Measurements from ENCODE around the gene MAP3K20. TPM values are rescaled to one million over a fixed set of nuclear protein-coding genes. Genes with fewer than 3 reads are reported as not detected.
A peak's percentile ranks its signal among the peaks of the same experiment; 100 is the strongest.

Gene MAP3K20
- total RNA-seq, 4 donors from 2014 or later, result 6.8 to 32.2 (median 15.3) TPM

DNA sequence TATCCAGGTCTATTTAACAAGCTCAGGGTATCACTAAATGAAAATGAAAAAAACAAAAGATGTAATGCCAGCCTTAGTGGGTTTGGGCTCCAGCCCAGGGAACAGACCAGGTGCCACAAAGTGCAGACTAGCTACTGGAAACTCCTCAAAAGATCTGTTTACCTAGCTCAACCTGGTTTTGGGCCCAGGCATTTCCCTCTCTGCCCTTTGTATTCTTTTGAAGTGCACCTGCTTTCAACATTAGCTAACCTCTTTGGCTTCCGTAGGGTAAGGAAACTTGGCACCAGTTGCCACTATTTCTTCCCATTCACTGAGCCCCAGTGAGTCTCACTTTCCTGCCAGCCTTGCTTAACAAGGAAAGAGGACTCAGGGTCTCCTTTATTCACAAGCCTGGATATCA lies 155.4 kb downstream of the MAP3K20 start:
- no peaks in the 10 kb centered on the region for H3K27me3 ChIP-seq
- no peaks in the 10 kb centered on the region for H3K36me3 ChIP-seq
- H3K4me1 ChIP-seq, result no peaks in the 10 kb centered on the region
- no peaks in the 10 kb centered on the region for H3K9me3 ChIP-seq
- no peak overlapping the region for H3K27ac ChIP-seq
- H3K4me3 ChIP-seq, result no peak overlapping the region
- TF ChIP-seq POLR2A (IDR thresholded peaks at IDR 0.05), result no peak
- TF ChIP-seq, protein P1, sequence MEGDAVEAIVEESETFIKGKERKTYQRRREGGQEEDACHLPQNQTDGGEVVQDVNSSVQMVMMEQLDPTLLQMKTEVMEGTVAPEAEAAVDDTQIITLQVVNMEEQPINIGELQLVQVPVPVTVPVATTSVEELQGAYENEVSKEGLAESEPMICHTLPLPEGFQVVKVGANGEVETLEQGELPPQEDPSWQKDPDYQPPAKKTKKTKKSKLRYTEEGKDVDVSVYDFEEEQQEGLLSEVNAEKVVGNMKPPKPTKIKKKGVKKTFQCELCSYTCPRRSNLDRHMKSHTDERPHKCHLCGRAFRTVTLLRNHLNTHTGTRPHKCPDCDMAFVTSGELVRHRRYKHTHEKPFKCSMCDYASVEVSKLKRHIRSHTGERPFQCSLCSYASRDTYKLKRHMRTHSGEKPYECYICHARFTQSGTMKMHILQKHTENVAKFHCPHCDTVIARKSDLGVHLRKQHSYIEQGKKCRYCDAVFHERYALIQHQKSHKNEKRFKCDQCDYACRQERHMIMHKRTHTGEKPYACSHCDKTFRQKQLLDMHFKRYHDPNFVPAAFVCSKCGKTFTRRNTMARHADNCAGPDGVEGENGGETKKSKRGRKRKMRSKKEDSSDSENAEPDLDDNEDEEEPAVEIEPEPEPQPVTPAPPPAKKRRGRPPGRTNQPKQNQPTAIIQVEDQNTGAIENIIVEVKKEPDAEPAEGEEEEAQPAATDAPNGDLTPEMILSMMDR (IDR thresholded peaks at IDR 0.05), result no peak
- no peak for DNase-seq

DNA sequence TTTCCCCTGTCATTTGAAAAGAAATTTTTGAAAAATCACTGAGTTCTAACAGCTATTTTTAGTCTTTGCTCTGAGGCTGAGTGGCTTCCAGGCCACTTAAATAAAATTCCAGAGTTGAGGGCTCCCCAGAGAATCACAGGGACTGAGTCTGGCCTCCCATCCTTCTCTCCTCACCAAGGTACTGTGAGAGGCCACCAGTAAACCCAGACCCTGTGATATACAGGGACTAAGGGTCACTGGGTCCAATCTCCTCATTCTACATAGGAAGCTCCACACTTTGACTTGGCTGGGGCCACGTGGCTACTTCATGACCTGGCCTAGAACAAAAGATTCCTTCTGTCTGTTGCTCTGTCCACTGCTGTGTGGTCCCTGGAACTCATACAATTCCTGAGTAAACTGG lies 155.8 kb downstream of the MAP3K20 start:
- H3K27me3 ChIP-seq, result no peaks in the 10 kb centered on the region
- H3K4me3 ChIP-seq, result no peak overlapping the region
- peak overlapping the region in 1 of 4 donors; percentile 4 for H3K27ac ChIP-seq
- no peaks in the 10 kb centered on the region for H3K36me3 ChIP-seq
- TF ChIP-seq POLR2A (IDR thresholded peaks at IDR 0.05), result no peak
- TF ChIP-seq, protein P1 (IDR thresholded peaks at IDR 0.05), result no peak
- H3K4me1 ChIP-seq, result no peaks in the 10 kb centered on the region
- H3K9me3 ChIP-seq, result no peaks in the 10 kb centered on the region
- no peak for DNase-seq

DNA sequence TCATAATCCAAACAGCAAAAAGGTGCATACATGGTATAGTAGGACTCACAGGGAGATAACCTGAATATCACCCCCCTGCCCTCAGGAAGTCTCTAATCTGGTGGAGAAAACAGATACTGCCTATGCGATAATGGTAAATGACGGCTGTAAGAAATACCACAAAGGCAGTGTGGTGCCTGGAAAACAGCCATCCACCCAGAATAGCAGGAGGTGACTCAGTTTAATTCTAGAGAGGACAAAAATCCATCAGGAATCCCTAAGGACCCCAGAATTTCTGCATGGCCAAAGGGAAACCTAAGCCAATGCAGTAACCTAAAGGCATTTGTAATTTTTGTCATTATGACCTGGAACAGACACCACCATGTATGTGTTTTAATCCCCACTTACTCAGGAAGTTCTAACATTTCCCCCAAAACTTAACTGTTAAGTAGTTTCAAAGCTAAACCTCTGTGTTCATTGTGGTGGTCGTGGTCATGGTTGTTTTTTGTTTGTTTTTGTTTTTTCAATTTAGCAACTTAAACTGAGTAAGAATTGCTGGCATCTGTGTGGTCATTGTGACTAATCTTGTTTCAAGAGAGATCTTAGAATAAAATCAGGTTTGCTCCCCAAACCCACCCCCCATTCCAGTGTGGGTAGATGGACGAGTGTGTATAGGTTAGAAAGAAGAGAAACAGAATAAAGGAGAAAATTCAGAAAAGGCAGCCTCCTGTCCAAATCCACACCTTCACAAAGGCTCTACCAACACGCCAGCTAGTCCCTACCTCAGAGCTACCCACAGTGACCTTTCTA lies 157.5 kb downstream of the MAP3K20 start:
- TF ChIP-seq, protein P1 (IDR thresholded peaks at IDR 0.05), result no peak
- no peak for TF ChIP-seq POLR2A (IDR thresholded peaks at IDR 0.05)
- H3K27ac ChIP-seq, result no peak overlapping the region
- H3K27me3 ChIP-seq, result no peaks in the 10 kb centered on the region
- H3K36me3 ChIP-seq, result no peaks in the 10 kb centered on the region
- no peaks in the 10 kb centered on the region for H3K4me1 ChIP-seq
- DNase-seq, result no peak
- H3K4me3 ChIP-seq, result no peak overlapping the region
- H3K9me3 ChIP-seq, result no peaks in the 10 kb centered on the region

DNA sequence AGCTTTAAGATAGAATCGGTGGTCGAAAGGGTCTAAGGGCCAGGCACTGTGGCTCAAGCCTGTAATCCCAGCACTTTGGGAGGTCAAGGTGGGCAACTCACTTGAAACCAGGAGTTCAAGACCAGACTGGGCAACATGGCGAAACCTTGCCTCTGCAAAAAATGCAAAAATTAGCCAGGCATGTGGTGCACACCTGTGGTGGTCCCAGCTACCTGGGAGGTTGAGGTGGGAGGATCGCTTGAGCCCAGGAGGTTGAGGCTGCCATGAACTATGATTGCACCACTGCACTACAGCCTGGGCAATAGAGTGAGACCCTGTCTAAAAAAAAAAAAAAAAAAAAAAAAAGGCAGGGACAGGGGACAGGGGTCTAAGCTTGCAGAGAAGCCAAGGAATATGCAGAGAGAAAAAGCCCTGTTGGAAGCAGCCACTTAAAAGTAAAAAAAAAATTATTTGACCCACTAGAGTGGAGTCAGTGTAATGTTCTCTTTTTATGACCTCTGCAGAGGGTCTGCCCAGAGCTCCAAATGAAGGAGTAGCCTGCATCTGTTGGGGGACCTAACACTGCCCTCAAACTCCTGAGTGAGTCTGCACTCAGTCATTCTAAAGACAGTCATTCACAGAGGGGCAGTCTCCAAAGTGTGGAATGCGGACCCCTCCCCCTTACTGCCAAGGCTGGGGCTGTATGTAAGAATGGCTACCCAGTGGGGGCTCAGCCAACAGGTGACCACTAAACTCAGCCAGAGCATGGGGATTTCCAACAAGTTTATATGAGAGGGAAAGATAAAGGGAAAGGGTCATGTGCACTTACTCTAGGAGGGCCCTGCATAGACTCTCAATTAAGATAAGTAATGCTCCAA lies 160.5 kb downstream of the MAP3K20 start:
- H3K4me3 ChIP-seq, result no peak overlapping the region
- H3K27ac ChIP-seq, result no peak overlapping the region
- no peak for TF ChIP-seq POLR2A (IDR thresholded peaks at IDR 0.05)
- TF ChIP-seq, protein P1 (IDR thresholded peaks at IDR 0.05), result no peak
- H3K27me3 ChIP-seq, result no peaks in the 10 kb centered on the region
- H3K4me1 ChIP-seq, result no peaks in the 10 kb centered on the region
- DNase-seq, result no peak
- H3K36me3 ChIP-seq, result no peaks in the 10 kb centered on the region
- no peaks in the 10 kb centered on the region for H3K9me3 ChIP-seq

DNA sequence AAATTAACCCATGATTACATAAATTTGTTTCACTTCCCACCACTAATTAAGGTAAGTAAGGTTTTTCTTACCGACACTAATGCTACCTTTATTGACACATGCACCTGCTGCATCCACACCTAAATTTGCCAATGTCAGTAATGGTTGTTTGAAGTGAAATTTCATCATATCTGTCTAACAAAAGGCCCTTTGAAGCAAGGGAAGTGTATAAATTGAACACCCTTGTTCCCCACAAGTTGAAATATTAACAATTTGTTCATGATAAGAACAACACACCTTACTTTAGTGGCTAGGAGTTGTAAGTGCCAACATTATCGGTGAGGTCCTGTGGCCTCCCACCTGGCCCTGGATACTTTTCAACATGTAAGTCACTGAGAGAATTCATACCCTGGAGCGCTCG lies 162.7 kb downstream of the MAP3K20 start:
- H3K27ac ChIP-seq, result peak overlapping the region in 1 of 4 donors; percentile 4
- no peak for DNase-seq
- TF ChIP-seq, protein P1 (IDR thresholded peaks at IDR 0.05), result no peak
- no peak for TF ChIP-seq POLR2A (IDR thresholded peaks at IDR 0.05)

More for the DNA sequence above, 162.7 kb downstream of the MAP3K20 start:
- H3K4me1 ChIP-seq, result no peaks in the 10 kb centered on the region
- no peaks in the 10 kb centered on the region for H3K27me3 ChIP-seq
- no peaks in the 10 kb centered on the region for H3K36me3 ChIP-seq
- no peaks in the 10 kb centered on the region for H3K9me3 ChIP-seq
- no peak overlapping the region for H3K4me3 ChIP-seq

Data from Peyer's patch (tissue), 4 donors.